Activated CD8-positive, alpha-beta memory T cell treated with anti-CD3 and anti-CD28 coated beads for 4 hours (primary cell): ENCODE measurements around the gene ACOT11.

Experiments
- DNase-seq, 2 donors: peaks; one replicate each; pipeline ENCODE4 v3.0.0-alpha.2; 2020; ENCODE audit warnings: low read depth in 2 of 2

The ACOT11 gene

DNA sequence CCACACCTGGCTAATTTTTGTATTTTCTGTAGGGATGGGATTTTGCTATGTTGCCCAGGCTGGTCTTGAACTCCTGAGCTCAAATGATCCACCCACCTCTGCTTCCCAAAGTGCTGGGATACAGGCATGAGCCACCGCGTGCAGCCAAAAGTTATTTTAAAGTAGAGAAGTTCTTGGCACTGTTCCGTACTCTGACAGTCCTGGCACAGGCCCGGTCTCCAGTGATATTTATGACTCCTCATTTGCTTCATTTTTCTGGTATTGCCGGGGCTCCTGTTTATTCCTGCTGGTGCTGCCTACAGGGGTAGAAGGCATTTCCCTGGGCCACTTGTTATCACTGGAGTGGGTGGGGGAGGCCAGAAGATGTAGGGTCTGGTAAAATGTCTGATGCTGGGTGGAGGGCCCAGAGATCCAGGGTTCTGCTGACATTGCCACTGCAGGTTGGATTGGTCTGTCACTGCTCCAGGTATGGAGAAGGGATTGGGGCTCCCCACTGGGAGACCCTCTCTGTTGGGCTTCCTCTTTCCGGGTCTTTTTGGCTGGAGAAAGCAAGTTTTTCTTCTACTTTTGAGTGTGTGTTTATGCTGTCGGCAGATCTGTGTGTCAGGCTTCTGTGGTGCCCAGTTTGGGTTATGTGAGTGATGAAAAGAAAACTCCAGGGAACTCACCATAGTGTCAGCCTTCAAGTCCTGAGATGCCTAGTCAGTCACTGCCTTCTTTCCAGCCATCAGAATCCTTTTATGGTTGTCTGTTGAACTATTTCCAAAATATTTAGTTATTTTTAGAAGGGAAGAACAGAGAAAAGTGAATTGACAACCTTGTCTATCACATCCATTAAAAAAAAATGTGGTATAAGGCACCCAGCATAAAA lies 98.0 kb downstream of the ACOT11 start:
- no peak for DNase-seq

DNA sequence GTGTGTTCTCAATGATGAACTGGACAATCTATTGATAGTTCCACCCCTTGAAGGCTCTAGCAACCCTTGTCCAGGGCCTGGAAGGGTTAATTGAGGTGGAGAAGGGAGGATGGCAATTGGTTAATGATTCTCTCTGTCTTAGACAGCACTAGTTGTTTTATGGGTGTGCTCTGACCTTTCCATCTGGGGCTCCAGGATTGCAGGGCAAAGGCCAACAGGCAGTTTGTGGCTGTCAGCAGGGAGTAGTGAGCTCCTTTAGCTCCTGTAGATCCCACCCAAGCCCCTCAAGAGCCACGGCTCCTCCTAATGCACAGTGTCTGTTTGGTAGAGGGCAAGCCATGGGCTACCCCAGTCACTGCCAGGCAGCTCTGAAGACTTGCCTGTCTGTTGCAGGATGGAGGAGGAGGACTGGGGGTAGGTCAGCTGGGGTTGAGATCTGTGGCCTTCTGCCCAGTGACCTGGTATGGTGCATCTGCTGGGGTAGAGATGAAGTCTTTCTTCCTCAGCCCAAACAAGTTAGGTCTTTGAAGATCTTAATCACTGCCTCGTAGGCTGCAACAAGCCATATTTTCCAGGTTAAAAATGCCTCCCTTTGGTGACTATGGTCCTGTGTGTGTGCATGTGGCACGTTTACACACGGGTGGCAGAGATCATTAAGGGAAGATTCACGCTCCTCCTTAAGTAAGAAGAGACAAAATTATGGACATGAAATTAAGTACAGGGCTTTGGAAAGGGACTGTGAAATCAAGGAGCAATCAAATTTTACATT lies 101.3 kb downstream of the ACOT11 start:
- DNase-seq: no peak

DNA sequence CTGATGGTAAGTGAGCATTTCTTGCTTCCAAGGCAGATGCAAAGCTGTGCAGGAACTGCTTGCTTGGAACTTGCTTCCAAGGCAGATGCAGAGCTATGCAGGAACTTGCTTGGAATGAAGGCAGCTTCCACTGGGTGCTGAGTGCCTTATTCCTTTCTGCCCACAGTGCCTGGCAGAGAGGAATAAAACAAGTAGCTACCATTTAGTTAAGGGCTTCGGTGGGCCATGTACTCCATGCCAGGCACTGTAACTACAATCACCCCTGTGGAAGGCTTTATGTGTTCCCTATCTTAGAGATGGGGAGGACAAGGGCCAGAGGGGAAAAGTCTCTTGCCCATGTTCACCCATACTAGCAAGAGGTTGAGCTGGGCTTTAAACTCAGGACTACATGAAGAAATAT lies 101.9 kb downstream of the ACOT11 start:
- DNase-seq: no peak

DNA sequence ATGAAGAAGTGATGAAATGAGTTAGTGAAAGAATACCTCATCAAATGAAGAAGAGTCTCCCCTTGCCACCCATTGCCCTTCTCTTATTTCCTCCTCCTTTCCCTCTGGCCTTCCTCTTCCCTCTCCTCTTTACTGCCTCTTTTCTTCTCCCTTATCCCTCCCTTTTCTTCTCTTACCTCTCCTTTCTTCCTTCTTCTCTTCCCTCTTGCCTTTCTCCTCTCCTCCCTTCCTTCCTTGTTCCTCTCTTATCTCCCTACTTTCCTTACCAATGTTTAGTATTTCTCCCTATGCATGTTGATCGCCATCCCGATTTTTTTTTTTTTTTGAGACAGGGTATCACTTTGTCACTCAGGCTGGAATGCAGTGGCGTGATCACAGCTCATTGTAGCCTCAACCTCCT lies 102.4 kb downstream of the ACOT11 start:
- DNase-seq: no peak

DNA sequence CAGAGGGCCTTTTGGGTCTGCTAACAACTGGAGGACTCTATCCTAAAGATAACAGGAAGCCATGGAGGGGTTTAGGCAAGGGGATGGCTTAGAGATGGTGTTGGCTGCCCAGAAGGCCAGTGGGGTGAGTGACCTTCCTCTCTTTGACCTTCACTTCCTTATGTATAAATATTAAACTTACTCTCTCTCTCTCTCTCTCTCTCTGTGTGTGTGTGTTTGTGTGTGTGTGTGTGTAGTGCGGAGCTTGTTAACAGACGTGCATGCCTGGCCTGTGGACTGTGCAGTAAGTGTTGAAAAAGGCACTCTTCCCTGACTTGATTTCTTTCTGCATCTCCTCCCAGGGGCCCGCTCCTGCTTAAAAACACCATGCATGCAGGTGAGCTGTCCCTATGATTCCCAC lies 103.6 kb downstream of the ACOT11 start:
- no peak for DNase-seq

DNA sequence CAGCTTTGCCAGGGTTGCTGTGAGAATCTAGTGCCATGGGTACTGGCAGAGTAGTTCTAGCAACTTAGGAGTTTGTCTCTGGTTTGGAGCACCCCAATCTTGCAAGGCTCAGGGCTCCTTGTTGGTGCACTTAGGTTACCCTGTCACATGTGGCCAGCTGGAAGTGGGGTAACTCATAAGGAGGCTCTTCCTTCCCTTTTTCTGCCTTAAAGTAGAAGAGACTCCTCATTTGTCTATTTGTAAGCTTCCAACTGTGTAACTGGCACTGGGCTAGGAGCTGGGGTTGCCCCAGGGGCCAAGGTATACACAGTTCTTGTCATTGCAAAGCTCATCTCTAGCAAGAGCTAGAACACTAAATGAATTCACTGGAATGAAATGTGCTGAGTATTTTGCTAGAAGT lies 104.1 kb downstream of the ACOT11 start:
- no peak for DNase-seq

DNA sequence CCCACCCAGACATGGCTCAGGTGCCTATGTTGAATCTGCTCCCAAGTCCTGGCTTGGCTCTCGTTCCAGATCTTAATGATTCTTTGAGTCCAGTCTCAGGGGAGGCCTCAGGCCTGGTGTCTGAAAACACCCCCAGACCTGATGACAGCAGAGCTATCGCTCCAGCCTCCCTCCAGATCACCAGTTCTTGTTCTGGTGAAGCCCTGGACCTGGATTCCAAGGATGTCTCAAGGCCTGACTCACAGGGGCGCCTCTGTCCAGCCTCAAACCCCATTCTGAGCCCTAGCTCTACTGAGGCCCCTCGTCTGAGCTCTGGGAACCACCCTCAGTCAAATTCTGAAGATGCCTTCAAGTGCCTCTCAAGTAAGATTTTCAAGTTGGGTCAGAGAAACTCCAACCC lies 105.0 kb downstream of the ACOT11 start:
- DNase-seq: no peak

DNA sequence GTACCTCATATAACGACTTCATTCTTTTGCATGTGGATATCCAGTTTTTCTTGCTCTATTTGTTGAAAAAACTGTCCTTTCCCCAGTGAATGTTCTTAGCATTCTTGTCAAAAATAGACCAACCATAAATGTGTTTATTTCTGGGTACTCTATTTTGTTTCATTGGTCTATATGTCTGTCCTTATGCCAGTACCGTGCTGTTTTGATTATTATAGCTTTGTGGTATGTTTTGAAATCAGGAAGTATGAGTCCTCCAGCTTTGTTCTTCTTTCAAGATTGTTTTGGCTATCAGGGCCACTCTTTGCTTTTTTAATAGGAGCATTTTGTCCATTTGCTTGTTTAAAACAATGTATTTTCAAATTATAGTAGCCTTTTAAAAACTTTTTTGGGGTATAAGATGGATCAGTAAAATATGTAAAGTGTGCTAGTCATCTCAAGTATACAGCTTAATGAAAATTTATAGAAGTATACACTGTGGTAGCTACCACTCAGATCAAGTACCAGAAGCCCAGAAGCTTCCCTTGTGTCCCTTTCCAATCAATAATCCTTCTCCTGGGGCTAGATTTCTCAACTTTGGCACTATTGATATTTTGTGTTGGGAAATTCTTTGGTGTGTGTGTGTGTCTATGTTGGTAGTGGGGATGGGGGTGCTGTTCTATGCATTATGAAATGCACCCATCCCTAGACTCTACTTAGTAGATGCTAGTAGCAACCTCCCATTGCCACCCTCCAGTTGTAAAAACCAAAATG lies 110.3 kb downstream of the ACOT11 start:
- DNase-seq: no peak
